K562 (cell line): ENCODE results near the gene RASSF1. TPM values are rescaled to one million over a fixed set of nuclear protein-coding genes. Genes with fewer than 3 reads are reported as not detected.

Source experiments
- ASH1L ChIP-seq: fragments of 450-650 bp; IDR thresholded peaks from 2 replicates; pipeline ENCODE4 v1.6.1; 2018; ENCODE audit warnings: borderline replicate concordance, mild to moderate bottlenecking, low read depth; ENCODE audit not compliant: partially characterized antibody
- C11orf30 ChIP-seq: fragments of 450-650 bp; IDR thresholded peaks from 2 replicates; pipeline ENCODE4 v1.6.1; 2016; ENCODE audit warnings: low read depth, mild to moderate bottlenecking
- ETV5 ChIP-seq: sonication (generic); formaldehyde crosslinking; IDR thresholded peaks from 2 replicates; pipeline ENCODE4 v1.4.0; 2020; ENCODE audit warnings: low read depth, mild to moderate bottlenecking, missing genetic modification reagents
- ETV6 ChIP-seq, 3 experiments: fragments of 150-350 bp in 1 of 3; sonication (generic) in 1 of 3; formaldehyde crosslinking in 1 of 3; IDR thresholded peaks; 2 replicates each; pipeline versions ENCODE4 v1.6.1 to v1.8.0; 2014 to 2022; ENCODE audit warnings: borderline replicate concordance in 2 of 3, low read depth in 2 of 3, antibody characterized with exemption in 1 of 3, low read length in 1 of 3, mild to moderate bottlenecking in 1 of 3, missing genetic modification reagents in 1 of 3
- FOXJ2 ChIP-seq: fragments of 200-800 bp; sonication (Bioruptor generic); IDR thresholded peaks from 2 replicates; pipeline ENCODE4 v1.6.1; 2016; ENCODE audit warnings: missing genetic modification characterization, missing compliant biosample characterization
- HMGXB4 ChIP-seq: sonication (generic); formaldehyde crosslinking; IDR thresholded peaks from 2 replicates; pipeline ENCODE4 v1.8.1; 2023; ENCODE audit warnings: mild to moderate bottlenecking, missing genetic modification reagents
- HNRNPUL1 ChIP-seq: fragments of 200-400 bp; formaldehyde crosslinking; IDR thresholded peaks from 2 replicates; pipeline ENCODE4 v1.6.1; 2017; ENCODE audit warnings: low read length
- NCOA6 ChIP-seq: fragments of 450-650 bp; IDR thresholded peaks from 2 replicates; pipeline ENCODE4 v1.6.1; 2017; ENCODE audit warnings: mild to moderate bottlenecking
- NR2C1 ChIP-seq, 2 experiments: fragments of 450-650 bp; IDR thresholded peaks; 2 replicates each; pipeline ENCODE4 v1.6.1; 2017; ENCODE audit warnings: mild to moderate bottlenecking in 2 of 2, antibody characterized with exemption in 1 of 2, inconsistent platforms in 1 of 2, missing compliant biosample characterization in 1 of 2, missing genetic modification characterization in 1 of 2
- POLR2G ChIP-seq: fragments of 200-400 bp; formaldehyde crosslinking; IDR thresholded peaks from 2 replicates; pipeline ENCODE4 v1.6.1; 2017; ENCODE audit warnings: low read depth, mild to moderate bottlenecking, antibody characterized with exemption, low read length, moderate library complexity
- POLR3G ChIP-seq: IDR thresholded peaks from 2 replicates; pipeline ENCODE4 v1.6.1; 2011; ENCODE audit not compliant: insufficient read length, insufficient replicate concordance; ENCODE audit errors: extremely low read depth
- PPARD ChIP-seq: fragments of 250-450 bp; sonication (Bioruptor Pico); IDR thresholded peaks from 2 replicates; pipeline ENCODE4 v1.8.0; 2022; ENCODE audit warnings: inconsistent platforms, mild to moderate bottlenecking, moderate library complexity
- RBM25 ChIP-seq: fragments of 200-400 bp; formaldehyde crosslinking; IDR thresholded peaks from 2 replicates; pipeline ENCODE4 v1.6.1; 2018; ENCODE audit warnings: low read length, low read depth, moderate library complexity; ENCODE audit not compliant: severe bottlenecking
- SP1 ChIP-seq: sonication (generic); formaldehyde crosslinking; IDR thresholded peaks from 2 replicates; pipeline ENCODE4 v1.8.1; 2022; ENCODE audit warnings: mild to moderate bottlenecking, missing genetic modification reagents
- SREBF2 ChIP-seq: sonication (generic); formaldehyde crosslinking; IDR thresholded peaks from 2 replicates; pipeline ENCODE4 v1.4.0; 2020; ENCODE audit warnings: mild to moderate bottlenecking, missing genetic modification reagents
- TSC22D4 ChIP-seq: fragments of 450-650 bp; IDR thresholded peaks from 2 replicates; pipeline ENCODE4 v1.6.1; 2016; ENCODE audit warnings: missing genetic modification characterization, missing biosample characterization, control low read depth
- U2AF2 ChIP-seq: fragments of 200-400 bp; formaldehyde crosslinking; optimal IDR thresholded peaks from 2 replicates; pipeline ENCODE3; 2017; ENCODE audit warnings: low read depth, mild to moderate bottlenecking, low read length
- ZNF143 ChIP-seq: sonication (generic); formaldehyde crosslinking; IDR thresholded peaks from 2 replicates; pipeline ENCODE4 v1.9.0; 2022; ENCODE audit warnings: mild to moderate bottlenecking, missing genetic modification reagents
- polyA plus RNA-seq, 8 experiments: library from polyadenylated mRNA; depleted of rRNA in 4 of 8; stranded (reverse) in 5 of 8; unstranded in 3 of 8; fragments of >200 nt; fragmentation: Nextera tagmentation in 2 of 8; fragmentation: Illumina TruSeq in 1 of 8; extraction: Ambion mirVana in 2 of 8; extraction: Trizol in 1 of 8; gene quantifications; 2 replicates each; pipeline versions ENCODE4 v1.2.1 to v1.2.3, GENCODE V29; 2011 to 2014; ENCODE audit warnings: inconsistent platforms in 1 of 8, missing spikeins in 1 of 8
- total RNA-seq, 7 experiments: library from RNA; depleted of rRNA in 6 of 7; stranded (reverse); fragments of >200 nt in 6 of 7; fragmentation: Illumina TruSeq in 2 of 7; extraction: Trizol in 2 of 7; gene quantifications; 2 replicates each; pipeline versions ENCODE4 v1.2.1 to v1.2.3, GENCODE V29; 2011 to 2021; ENCODE audit warnings: low replicate concordance in 1 of 7
- TF ChIP-seq, protein P1 (sequence below): fragments of 250-450 bp; sonication (Bioruptor Pico); IDR thresholded peaks from 2 replicates; pipeline ENCODE4 v1.8.0; 2021; ENCODE audit warnings: moderate library complexity, mild to moderate bottlenecking, inconsistent platforms
- TF ChIP-seq, protein P2 (sequence below): sonication (generic); formaldehyde crosslinking; IDR thresholded peaks from 2 replicates; pipeline ENCODE4 v1.8.0; 2022; ENCODE audit warnings: missing genetic modification reagents, mild to moderate bottlenecking, borderline replicate concordance
- TF ChIP-seq, protein P3 (sequence below): fragments of 200-800 bp; sonication (Bioruptor generic); IDR thresholded peaks from 2 replicates; pipeline ENCODE4 v1.6.1; 2017; ENCODE audit warnings: missing genetic modification characterization, missing compliant biosample characterization

RASSF1 gene
- total and polyA plus RNA-seq, 9 of the 15 experiments (the other 6 are each of a cell fraction or from before 2014, with no cell fraction given): 3.6 to 57.1 (median 24.6) TPM

- TF ChIP-seq HMGXB4 (CRISPR knock-in tag): no peak
- TF ChIP-seq, protein P1, sequence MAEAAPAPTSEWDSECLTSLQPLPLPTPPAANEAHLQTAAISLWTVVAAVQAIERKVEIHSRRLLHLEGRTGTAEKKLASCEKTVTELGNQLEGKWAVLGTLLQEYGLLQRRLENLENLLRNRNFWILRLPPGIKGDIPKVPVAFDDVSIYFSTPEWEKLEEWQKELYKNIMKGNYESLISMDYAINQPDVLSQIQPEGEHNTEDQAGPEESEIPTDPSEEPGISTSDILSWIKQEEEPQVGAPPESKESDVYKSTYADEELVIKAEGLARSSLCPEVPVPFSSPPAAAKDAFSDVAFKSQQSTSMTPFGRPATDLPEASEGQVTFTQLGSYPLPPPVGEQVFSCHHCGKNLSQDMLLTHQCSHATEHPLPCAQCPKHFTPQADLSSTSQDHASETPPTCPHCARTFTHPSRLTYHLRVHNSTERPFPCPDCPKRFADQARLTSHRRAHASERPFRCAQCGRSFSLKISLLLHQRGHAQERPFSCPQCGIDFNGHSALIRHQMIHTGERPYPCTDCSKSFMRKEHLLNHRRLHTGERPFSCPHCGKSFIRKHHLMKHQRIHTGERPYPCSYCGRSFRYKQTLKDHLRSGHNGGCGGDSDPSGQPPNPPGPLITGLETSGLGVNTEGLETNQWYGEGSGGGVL (CRISPR knock-in tag): no peak
- TF ChIP-seq U2AF2: no peak
- TF ChIP-seq, protein P2, sequence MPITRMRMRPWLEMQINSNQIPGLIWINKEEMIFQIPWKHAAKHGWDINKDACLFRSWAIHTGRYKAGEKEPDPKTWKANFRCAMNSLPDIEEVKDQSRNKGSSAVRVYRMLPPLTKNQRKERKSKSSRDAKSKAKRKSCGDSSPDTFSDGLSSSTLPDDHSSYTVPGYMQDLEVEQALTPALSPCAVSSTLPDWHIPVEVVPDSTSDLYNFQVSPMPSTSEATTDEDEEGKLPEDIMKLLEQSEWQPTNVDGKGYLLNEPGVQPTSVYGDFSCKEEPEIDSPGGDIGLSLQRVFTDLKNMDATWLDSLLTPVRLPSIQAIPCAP: no peak
- peak; percentile 42; the same call in 1 of the 2 replicates for TF ChIP-seq POLR2G
- TF ChIP-seq ETV6 (IDR thresholded peaks at IDR 0.05; ENCODE audit: borderline replicate concordance in 1 of 2, low read depth in 2 of 2, low read length in 1 of 2): no peak
- 0 out of 2 replicates have a peak, but pooled peaks have one; percentile 29 for TF ChIP-seq ETV6 (CRISPR knock-in tag; IDR thresholded peaks at IDR 0.05; ENCODE audit: borderline replicate concordance)
- peak; percentile 53; the same call in 1 of the 2 replicates for TF ChIP-seq ZNF143 (CRISPR knock-in tag)
- TF ChIP-seq TSC22D4 (tag): no peak
- no peak for TF ChIP-seq ETV5 (CRISPR knock-in tag)
- TF ChIP-seq NR2C1 (IDR thresholded peaks at IDR 0.05): no peak
- TF ChIP-seq NR2C1 (tag; IDR thresholded peaks at IDR 0.05): peak; percentile 12; the same call in 1 of the 2 replicates
- TF ChIP-seq HNRNPUL1: no peak
- no peak for TF ChIP-seq POLR3G
- TF ChIP-seq, protein P3, sequence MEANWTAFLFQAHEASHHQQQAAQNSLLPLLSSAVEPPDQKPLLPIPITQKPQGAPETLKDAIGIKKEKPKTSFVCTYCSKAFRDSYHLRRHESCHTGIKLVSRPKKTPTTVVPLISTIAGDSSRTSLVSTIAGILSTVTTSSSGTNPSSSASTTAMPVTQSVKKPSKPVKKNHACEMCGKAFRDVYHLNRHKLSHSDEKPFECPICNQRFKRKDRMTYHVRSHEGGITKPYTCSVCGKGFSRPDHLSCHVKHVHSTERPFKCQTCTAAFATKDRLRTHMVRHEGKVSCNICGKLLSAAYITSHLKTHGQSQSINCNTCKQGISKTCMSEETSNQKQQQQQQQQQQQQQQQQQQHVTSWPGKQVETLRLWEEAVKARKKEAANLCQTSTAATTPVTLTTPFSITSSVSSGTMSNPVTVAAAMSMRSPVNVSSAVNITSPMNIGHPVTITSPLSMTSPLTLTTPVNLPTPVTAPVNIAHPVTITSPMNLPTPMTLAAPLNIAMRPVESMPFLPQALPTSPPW (CRISPR knock-in tag): no peak; the same call in 1 of the 2 replicates
- TF ChIP-seq PPARD (CRISPR knock-in tag): no peak
- TF ChIP-seq SREBF2: no peak
- peak; percentile 57 for TF ChIP-seq C11orf30
- no peak for TF ChIP-seq ASH1L
- no peak for TF ChIP-seq RBM25
- TF ChIP-seq NCOA6: no peak
- TF ChIP-seq SP1 (CRISPR knock-in tag): 0 out of 2 replicates have a peak, but pooled peaks have one; percentile 10
- no peak for TF ChIP-seq FOXJ2 (tag)
These were observed 40.5 kb downstream of the RASSF1 start (continued) for GRCh38 chr3:50299929-50300680.
